HG03354 (cell line): Measurements from ENCODE around the gene FAM131A.

Source experiments
- ATAC-seq: cut with Tn5 transposase; IDR thresholded peaks from one replicate; pipeline ENCODE4 v1.9.1; 2021; ENCODE audit warnings: mild to moderate bottlenecking; ENCODE audit not compliant: unreplicated experiment, poor library complexity, severe bottlenecking

Gene FAM131A

GRCh38 chr3:184337399-184337714 is at the start of gene FAM131A:
TSS of gene FAM131A (plus strand) at chr3:184337600. CDS start at chr3:184337631, 31 bp downstream.
- ATAC-seq, result no peak

GRCh38 chr3:184289426-184289938 is 47.9 kb upstream of the FAM131A start:
- no peak for ATAC-seq

GRCh38 chr3:184290331-184290730 is 47.1 kb upstream of the FAM131A start:
- ATAC-seq, result no peak

- ATAC-seq, result no peak
Measured at GRCh38 chr3:184291044-184291737, 46.2 kb upstream of the FAM131A start.

GRCh38 chr3:184291738-184292445 is 45.5 kb upstream of the FAM131A start:
- no peak for ATAC-seq

GRCh38 chr3:184295771-184296170 is 41.6 kb upstream of the FAM131A start:
- ATAC-seq, result no peak

- ATAC-seq, result no peak
Measured at GRCh38 chr3:184296616-184297015, 40.8 kb upstream of the FAM131A start.

GRCh38 chr3:184298759-184299487 is 38.5 kb upstream of the FAM131A start, which contains the start of gene PSMD2:
TSS of gene PSMD2 (plus strand) at chr3:184299241. CDS start at chr3:184299267, 26 bp downstream.
- ATAC-seq, result peak; percentile 96

- no peak for ATAC-seq
Measured at GRCh38 chr3:184299488-184300377, 37.7 kb upstream of the FAM131A start.

GRCh38 chr3:184300378-184300720 is 37.1 kb upstream of the FAM131A start:
- ATAC-seq, result no peak

GRCh38 chr3:184305577-184305976 is 31.8 kb upstream of the FAM131A start:
- ATAC-seq, result no peak

- no peak for ATAC-seq
Measured at GRCh38 chr3:184306341-184306972, 30.9 kb upstream of the FAM131A start.

- no peak for ATAC-seq
Measured at GRCh38 chr3:184307915-184308314, 29.5 kb upstream of the FAM131A start.

- ATAC-seq, result no peak
Measured at GRCh38 chr3:184308744-184309143, 28.7 kb upstream of the FAM131A start.

- ATAC-seq, result no peak
Measured at GRCh38 chr3:184311633-184312032, 25.8 kb upstream of the FAM131A start.

- peak; percentile 88 for ATAC-seq
Measured at GRCh38 chr3:184314363-184314699, 23.1 kb upstream of the FAM131A start, which contains the start of gene EIF4G1. TSS of gene EIF4G1 (plus strand) at chr3:184314606. CDS start at chr3:184315797, 1,191 bp downstream.

- peak; percentile 50 for ATAC-seq
Measured at GRCh38 chr3:184314700-184315542, 22.5 kb upstream of the FAM131A start.

GRCh38 chr3:184315543-184315867 is 21.9 kb upstream of the FAM131A start:
- peak; percentile 7 for ATAC-seq
